Nephron progenitor cell (in vitro differentiated cells): ENCODE results near the gene MTFR2.

Experiments
- DNase-seq: peaks from one replicate; pipeline ENCODE4 v3.0.0; 2021
- H3K27ac Mint-ChIP-seq: 2 replicates; pipeline ENCODE4 v1.8.0; 2021; ENCODE audit warnings: mild to moderate bottlenecking, moderate library complexity, mixed read lengths
- H3K27me3 Mint-ChIP-seq: 2 replicates; pipeline ENCODE4 v1.8.0; 2021; ENCODE audit warnings: mild to moderate bottlenecking, low read depth, mixed read lengths; ENCODE audit not compliant: poor library complexity
- H3K36me3 Mint-ChIP-seq: 2 replicates; pipeline ENCODE4 v1.8.0; 2021; ENCODE audit warnings: low read depth, mixed read lengths
- H3K4me1 Mint-ChIP-seq: 2 replicates; pipeline ENCODE4 v1.8.0; 2021; ENCODE audit warnings: mixed read lengths
- H3K4me3 Mint-ChIP-seq: 2 replicates; pipeline ENCODE4 v1.8.0; 2021; ENCODE audit warnings: mild to moderate bottlenecking, moderate library complexity, mixed read lengths
- H3K9me3 Mint-ChIP-seq: 2 replicates; pipeline ENCODE4 v1.8.0; 2021; ENCODE audit warnings: mild to moderate bottlenecking, moderate library complexity, mixed read lengths
- TF ChIP-seq, protein P1 (sequence below): fragments of 200-600 bp; sonication (generic); IDR thresholded peaks from 2 replicates; pipeline ENCODE4 v1.5.0; 2021; ENCODE audit warnings: antibody characterized with exemption

The MTFR2 gene

DNA sequence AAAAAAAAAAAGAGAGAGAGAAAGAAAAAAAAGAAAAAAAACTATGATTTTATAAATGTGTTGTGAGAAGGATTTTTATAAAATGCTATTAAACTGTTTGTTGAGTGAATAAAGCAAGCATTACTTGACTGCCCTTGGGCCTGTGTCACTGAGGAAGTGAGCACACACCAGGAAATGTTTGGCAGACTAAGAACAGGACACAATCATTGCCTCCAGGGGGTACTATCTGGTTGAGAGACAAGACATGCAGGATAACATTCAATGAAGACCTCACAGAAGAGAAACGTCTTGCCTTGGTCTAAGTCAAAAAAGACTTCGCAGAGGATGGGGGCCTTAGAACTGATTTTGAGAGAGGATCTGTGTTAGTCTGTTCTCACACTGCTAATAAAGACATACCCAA, 40.6 kb downstream of the MTFR2 start:
- H3K4me1 Mint-ChIP-seq = no peaks in the 10 kb centered on the region
- TF ChIP-seq, protein P1, sequence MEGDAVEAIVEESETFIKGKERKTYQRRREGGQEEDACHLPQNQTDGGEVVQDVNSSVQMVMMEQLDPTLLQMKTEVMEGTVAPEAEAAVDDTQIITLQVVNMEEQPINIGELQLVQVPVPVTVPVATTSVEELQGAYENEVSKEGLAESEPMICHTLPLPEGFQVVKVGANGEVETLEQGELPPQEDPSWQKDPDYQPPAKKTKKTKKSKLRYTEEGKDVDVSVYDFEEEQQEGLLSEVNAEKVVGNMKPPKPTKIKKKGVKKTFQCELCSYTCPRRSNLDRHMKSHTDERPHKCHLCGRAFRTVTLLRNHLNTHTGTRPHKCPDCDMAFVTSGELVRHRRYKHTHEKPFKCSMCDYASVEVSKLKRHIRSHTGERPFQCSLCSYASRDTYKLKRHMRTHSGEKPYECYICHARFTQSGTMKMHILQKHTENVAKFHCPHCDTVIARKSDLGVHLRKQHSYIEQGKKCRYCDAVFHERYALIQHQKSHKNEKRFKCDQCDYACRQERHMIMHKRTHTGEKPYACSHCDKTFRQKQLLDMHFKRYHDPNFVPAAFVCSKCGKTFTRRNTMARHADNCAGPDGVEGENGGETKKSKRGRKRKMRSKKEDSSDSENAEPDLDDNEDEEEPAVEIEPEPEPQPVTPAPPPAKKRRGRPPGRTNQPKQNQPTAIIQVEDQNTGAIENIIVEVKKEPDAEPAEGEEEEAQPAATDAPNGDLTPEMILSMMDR = no peak
- H3K9me3 Mint-ChIP-seq = no peaks in the 10 kb centered on the region
- no peak overlapping the region for H3K4me3 Mint-ChIP-seq
- DNase-seq = no peak
- peaks cover 4% of the 10 kb centered on the region for H3K27me3 Mint-ChIP-seq
- no peaks in the 10 kb centered on the region for H3K36me3 Mint-ChIP-seq
- no peak overlapping the region for H3K27ac Mint-ChIP-seq

DNA sequence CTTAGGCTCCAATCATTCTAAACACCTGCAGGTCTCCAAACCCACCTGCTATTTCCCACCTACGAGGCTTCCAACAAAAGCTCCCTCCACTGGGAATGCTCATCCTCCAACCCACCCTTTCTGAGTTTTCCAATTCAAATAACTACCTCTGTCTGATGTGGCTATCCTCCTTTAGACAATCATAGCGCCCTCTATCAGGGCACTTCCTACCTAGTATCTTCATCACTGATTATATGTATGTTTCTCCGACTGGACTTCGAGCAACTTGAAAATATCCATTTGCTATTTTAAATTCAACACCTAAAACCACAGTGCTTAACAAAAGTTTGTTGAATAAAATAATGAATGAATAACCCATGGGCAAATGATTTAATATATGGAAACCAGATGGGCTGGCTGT, 41.3 kb downstream of the MTFR2 start:
- no peak overlapping the region for H3K4me3 Mint-ChIP-seq
- H3K4me1 Mint-ChIP-seq = no peaks in the 10 kb centered on the region

DNA sequence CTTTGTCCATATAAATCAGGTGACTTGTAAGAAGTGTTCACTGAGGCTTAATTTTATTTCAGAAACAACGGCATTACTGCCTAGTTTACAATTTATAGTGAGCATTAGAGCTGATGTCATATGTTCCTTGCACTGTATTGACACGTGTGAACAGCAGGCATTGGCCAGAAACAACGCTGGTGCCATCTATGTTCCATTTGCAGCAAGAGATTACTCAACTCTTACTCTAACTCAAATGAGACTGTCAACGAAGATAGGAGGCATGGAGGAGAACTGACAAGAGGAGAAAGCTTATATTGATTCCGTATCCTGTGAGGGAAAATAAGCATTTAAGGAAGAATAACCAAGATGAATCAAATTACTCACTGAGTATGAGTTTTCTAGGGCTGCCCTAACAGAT, 48.4 kb downstream of the MTFR2 start:
- Mint-ChIP-seq H3K4me3 (no peak overlapping the region), H3K36me3 (no peaks in the 10 kb centered on the region), H3K4me1 (no peaks in the 10 kb centered on the region), H3K9me3 (no peaks in the 10 kb centered on the region), H3K27me3 (peaks cover 6% of the 10 kb centered on the region), H3K27ac (no peak overlapping the region)
- TF ChIP-seq, protein P1 = no peak
- DNase-seq = no peak

More for the DNA sequence above, 41.3 kb downstream of the MTFR2 start:
- H3K27ac Mint-ChIP-seq = no peak overlapping the region
- TF ChIP-seq, protein P1 = no peak
- H3K36me3 Mint-ChIP-seq = no peaks in the 10 kb centered on the region
- no peaks in the 10 kb centered on the region for H3K9me3 Mint-ChIP-seq
- H3K27me3 Mint-ChIP-seq = peaks cover 4% of the 10 kb centered on the region
- no peak for DNase-seq

DNA sequence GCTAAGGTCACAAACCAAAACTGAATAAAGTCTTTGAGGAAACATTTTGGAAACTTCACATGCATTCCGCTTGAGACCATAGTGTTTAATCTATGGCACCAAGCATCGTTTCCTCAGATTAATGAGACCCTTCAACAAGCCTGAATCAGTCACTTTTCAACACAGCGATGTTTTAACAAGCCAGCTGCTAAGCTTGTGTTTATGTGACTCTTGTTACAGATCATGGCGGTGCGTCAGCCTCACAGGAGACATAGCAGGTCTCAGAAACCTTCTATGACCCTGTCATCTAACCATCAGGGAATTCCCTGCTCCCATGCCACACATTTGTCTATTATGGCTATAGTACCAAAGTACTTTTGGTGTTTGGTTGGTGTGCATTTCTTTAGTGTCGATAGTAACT, 57.2 kb downstream of the MTFR2 start:
- Mint-ChIP-seq H3K4me1 (peaks cover 30% of the 10 kb centered on the region), H3K4me3 (no peak overlapping the region), H3K27me3 (no peaks in the 10 kb centered on the region), H3K27ac (peak overlapping the region; percentile 50), H3K36me3 (no peaks in the 10 kb centered on the region), H3K9me3 (no peaks in the 10 kb centered on the region)
- TF ChIP-seq, protein P1 = no peak
- peak; percentile 8 for DNase-seq

DNA sequence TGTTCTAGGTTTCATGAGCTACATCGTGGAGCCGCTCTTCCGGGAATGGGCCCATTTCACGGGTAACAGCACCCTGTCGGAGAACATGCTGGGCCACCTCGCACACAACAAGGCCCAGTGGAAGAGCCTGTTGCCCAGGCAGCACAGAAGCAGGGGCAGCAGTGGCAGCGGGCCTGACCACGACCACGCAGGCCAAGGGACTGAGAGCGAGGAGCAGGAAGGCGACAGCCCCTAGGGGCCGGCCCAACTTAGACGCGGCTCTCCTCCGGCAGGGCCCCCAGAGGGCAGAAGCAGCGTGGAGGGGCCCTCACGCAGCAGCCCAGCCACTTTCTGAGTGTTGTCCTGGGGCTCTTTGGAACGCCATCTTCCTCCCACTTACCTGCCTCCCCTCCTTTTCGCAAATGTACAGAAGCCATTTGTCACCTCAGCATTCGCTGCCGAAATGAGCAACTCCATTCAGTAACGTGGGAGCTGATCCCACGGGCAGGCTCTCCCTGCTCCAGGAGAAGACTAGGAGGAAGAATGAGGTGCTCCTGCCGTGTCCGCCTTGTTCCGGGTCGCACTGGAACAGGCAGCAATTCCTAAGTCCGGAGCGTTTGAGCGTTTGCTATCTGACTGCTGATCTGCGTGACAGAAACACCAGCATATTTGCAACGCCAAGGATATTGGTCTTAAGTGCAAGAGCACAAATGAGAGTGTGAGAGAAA, 58.4 kb downstream of the MTFR2 start:
- peaks cover 30% of the 10 kb centered on the region for H3K4me1 Mint-ChIP-seq
- H3K36me3 Mint-ChIP-seq = no peaks in the 10 kb centered on the region
- no peak overlapping the region for H3K4me3 Mint-ChIP-seq
- TF ChIP-seq, protein P1 = no peak
- no peak overlapping the region for H3K27ac Mint-ChIP-seq
- H3K9me3 Mint-ChIP-seq = no peaks in the 10 kb centered on the region
- no peak for DNase-seq
- H3K27me3 Mint-ChIP-seq = no peaks in the 10 kb centered on the region

DNA sequence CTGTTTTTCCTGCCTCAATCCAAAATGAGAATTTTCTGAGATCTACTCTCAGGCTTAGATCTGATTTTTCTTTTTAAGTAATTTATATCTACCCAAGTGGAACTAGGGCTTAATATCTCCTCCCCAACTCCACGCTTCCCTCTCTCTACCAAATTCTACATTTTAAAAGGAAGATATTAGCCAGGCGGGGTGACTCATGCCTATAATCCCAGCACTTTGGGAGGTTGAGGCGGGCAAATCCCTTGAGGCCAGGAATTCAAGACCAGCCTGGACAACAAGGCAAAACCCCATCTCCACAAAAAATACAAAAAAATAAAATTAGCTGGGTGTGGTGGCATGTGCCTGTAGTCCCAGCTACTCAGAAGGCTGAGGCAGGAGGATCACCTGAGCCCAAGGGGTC, 61.0 kb downstream of the MTFR2 start:
- peaks cover 35% of the 10 kb centered on the region for H3K4me1 Mint-ChIP-seq
- no peaks in the 10 kb centered on the region for H3K36me3 Mint-ChIP-seq
- H3K9me3 Mint-ChIP-seq = no peaks in the 10 kb centered on the region
- TF ChIP-seq, protein P1 = no peak
- no peak overlapping the region for H3K4me3 Mint-ChIP-seq
- no peak for DNase-seq
- no peaks in the 10 kb centered on the region for H3K27me3 Mint-ChIP-seq
- peak overlapping the region; percentile 34 for H3K27ac Mint-ChIP-seq
